ENCODE results near the gene LGALSL.

Gene LGALSL

GRCh38 chr2:64453770-64454385, at the start of gene LGALSL:
Gene LGALSL, plus strand, starts transcription at chr2:64454162. Its CDS starts 384 bp downstream, at chr2:64454546.
- H3K27me3 ChIP-seq (ENCODE audit: control insufficient read depth, insufficient read depth, low read length): no peaks in the 10 kb centered on the region
- peak within 1 kb of the TSS; percentile 82 for H3K4me3 ChIP-seq (ENCODE audit: low read length)
- H3K9ac ChIP-seq (ENCODE audit: low read length): peak within 1 kb of the TSS; percentile 55
- H3K36me3 ChIP-seq (ENCODE audit: control insufficient read depth, low read depth, low read length): peaks cover 29% of the 10 kb centered on the region
- H3K27ac ChIP-seq (ENCODE audit: low read length): peak within 1 kb of the TSS; percentile 46
- H3K4me1 ChIP-seq (ENCODE audit: control insufficient read depth, low read depth, low read length): peaks cover 34% of the 10 kb centered on the region
- no peaks in the 10 kb centered on the region for H3K9me3 ChIP-seq (ENCODE audit: control insufficient read depth, low read depth, low read length)

GRCh38 chr2:64404743-64405142, 49.2 kb upstream of the LGALSL start:
- H3K36me3 ChIP-seq (ENCODE audit: control insufficient read depth, low read depth, low read length): no peaks in the 10 kb centered on the region
- H3K9ac ChIP-seq (ENCODE audit: low read length): peak overlapping the region; percentile 74
- H3K27ac ChIP-seq (ENCODE audit: low read length): peak overlapping the region; percentile 93
- H3K27me3 ChIP-seq (ENCODE audit: control insufficient read depth, insufficient read depth, low read length): no peaks in the 10 kb centered on the region
- peaks cover 43% of the 10 kb centered on the region for H3K4me1 ChIP-seq (ENCODE audit: control insufficient read depth, low read depth, low read length)
- peak overlapping the region; percentile 59 for H3K4me3 ChIP-seq (ENCODE audit: low read length)
- no peaks in the 10 kb centered on the region for H3K9me3 ChIP-seq (ENCODE audit: control insufficient read depth, low read depth, low read length)

GRCh38 chr2:64405581-64406406, 48.2 kb upstream of the LGALSL start:
- peaks cover 34% of the 10 kb centered on the region for H3K4me1 ChIP-seq (ENCODE audit: control insufficient read depth, low read depth, low read length)
- no peak overlapping the region for H3K4me3 ChIP-seq (ENCODE audit: low read length)
- no peak overlapping the region for H3K27ac ChIP-seq (ENCODE audit: low read length)

GRCh38 chr2:64406407-64406774, 47.6 kb upstream of the LGALSL start:
- no peaks in the 10 kb centered on the region for H3K9me3 ChIP-seq (ENCODE audit: control insufficient read depth, low read depth, low read length)
- H3K27ac ChIP-seq (ENCODE audit: low read length): no peak overlapping the region
- no peak overlapping the region for H3K9ac ChIP-seq (ENCODE audit: low read length)
- no peaks in the 10 kb centered on the region for H3K27me3 ChIP-seq (ENCODE audit: control insufficient read depth, insufficient read depth, low read length)
- H3K4me3 ChIP-seq (ENCODE audit: low read length): no peak overlapping the region
- H3K4me1 ChIP-seq (ENCODE audit: control insufficient read depth, low read depth, low read length): peaks cover 28% of the 10 kb centered on the region
- no peaks in the 10 kb centered on the region for H3K36me3 ChIP-seq (ENCODE audit: control insufficient read depth, low read depth, low read length)

More at GRCh38 chr2:64405581-64406406, 48.2 kb upstream of the LGALSL start:
- H3K27me3 ChIP-seq (ENCODE audit: control insufficient read depth, insufficient read depth, low read length): no peaks in the 10 kb centered on the region
- no peaks in the 10 kb centered on the region for H3K36me3 ChIP-seq (ENCODE audit: control insufficient read depth, low read depth, low read length)
- no peak overlapping the region for H3K9ac ChIP-seq (ENCODE audit: low read length)
- no peaks in the 10 kb centered on the region for H3K9me3 ChIP-seq (ENCODE audit: control insufficient read depth, low read depth, low read length)

GRCh38 chr2:64408031-64408430, 45.9 kb upstream of the LGALSL start:
- Histone ChIP-seq H3K4me3 (ENCODE audit: low read length) (no peak overlapping the region), H3K9ac (ENCODE audit: low read length) (no peak overlapping the region), H3K36me3 (ENCODE audit: control insufficient read depth, low read depth, low read length) (no peaks in the 10 kb centered on the region), H3K9me3 (ENCODE audit: control insufficient read depth, low read depth, low read length) (no peaks in the 10 kb centered on the region), H3K27me3 (ENCODE audit: control insufficient read depth, insufficient read depth, low read length) (no peaks in the 10 kb centered on the region), H3K27ac (ENCODE audit: low read length) (no peak overlapping the region), H3K4me1 (ENCODE audit: control insufficient read depth, low read depth, low read length) (peaks cover 17% of the 10 kb centered on the region)

- no peaks in the 10 kb centered on the region for H3K27me3 ChIP-seq (ENCODE audit: control insufficient read depth, insufficient read depth, low read length)
- no peaks in the 10 kb centered on the region for H3K36me3 ChIP-seq (ENCODE audit: control insufficient read depth, low read depth, low read length)
- no peak overlapping the region for H3K9ac ChIP-seq (ENCODE audit: low read length)
- no peak overlapping the region for H3K4me3 ChIP-seq (ENCODE audit: low read length)
- no peaks in the 10 kb centered on the region for H3K4me1 ChIP-seq (ENCODE audit: control insufficient read depth, low read depth, low read length)
- H3K27ac ChIP-seq (ENCODE audit: low read length): no peak overlapping the region
- H3K9me3 ChIP-seq (ENCODE audit: control insufficient read depth, low read depth, low read length): no peaks in the 10 kb centered on the region
Observed at GRCh38 chr2:64410671-64411070, 43.3 kb upstream of the LGALSL start.

GRCh38 chr2:64412671-64413070, 41.3 kb upstream of the LGALSL start:
- H3K4me1 ChIP-seq (ENCODE audit: control insufficient read depth, low read depth, low read length): no peaks in the 10 kb centered on the region
- no peak overlapping the region for H3K9ac ChIP-seq (ENCODE audit: low read length)
- H3K27ac ChIP-seq (ENCODE audit: low read length): no peak overlapping the region
- no peak overlapping the region for H3K4me3 ChIP-seq (ENCODE audit: low read length)
- H3K27me3 ChIP-seq (ENCODE audit: control insufficient read depth, insufficient read depth, low read length): no peaks in the 10 kb centered on the region
- no peaks in the 10 kb centered on the region for H3K36me3 ChIP-seq (ENCODE audit: control insufficient read depth, low read depth, low read length)
- H3K9me3 ChIP-seq (ENCODE audit: control insufficient read depth, low read depth, low read length): no peaks in the 10 kb centered on the region

GRCh38 chr2:64414736-64415435, 39.1 kb upstream of the LGALSL start:
- H3K27me3 ChIP-seq (ENCODE audit: control insufficient read depth, insufficient read depth, low read length): no peaks in the 10 kb centered on the region
- H3K4me3 ChIP-seq (ENCODE audit: low read length): no peak overlapping the region
- no peaks in the 10 kb centered on the region for H3K4me1 ChIP-seq (ENCODE audit: control insufficient read depth, low read depth, low read length)

GRCh38 chr2:64417624-64418023, 36.3 kb upstream of the LGALSL start:
- Histone ChIP-seq H3K4me3 (ENCODE audit: low read length) (no peak overlapping the region), H3K9me3 (ENCODE audit: control insufficient read depth, low read depth, low read length) (no peaks in the 10 kb centered on the region), H3K27ac (ENCODE audit: low read length) (no peak overlapping the region)

More at GRCh38 chr2:64414736-64415435, 39.1 kb upstream of the LGALSL start:
- Histone ChIP-seq H3K9me3 (ENCODE audit: control insufficient read depth, low read depth, low read length) (no peaks in the 10 kb centered on the region), H3K9ac (ENCODE audit: low read length) (no peak overlapping the region), H3K36me3 (ENCODE audit: control insufficient read depth, low read depth, low read length) (no peaks in the 10 kb centered on the region), H3K27ac (ENCODE audit: low read length) (no peak overlapping the region)

GRCh38 chr2:64419596-64420165, 34.3 kb upstream of the LGALSL start:
- Histone ChIP-seq H3K9me3 (ENCODE audit: control insufficient read depth, low read depth, low read length) (no peaks in the 10 kb centered on the region), H3K27ac (ENCODE audit: low read length) (no peak overlapping the region), H3K4me3 (ENCODE audit: low read length) (no peak overlapping the region), H3K27me3 (ENCODE audit: control insufficient read depth, insufficient read depth, low read length) (no peaks in the 10 kb centered on the region), H3K4me1 (ENCODE audit: control insufficient read depth, low read depth, low read length) (no peaks in the 10 kb centered on the region), H3K36me3 (ENCODE audit: control insufficient read depth, low read depth, low read length) (no peaks in the 10 kb centered on the region), H3K9ac (ENCODE audit: low read length) (no peak overlapping the region)

More at GRCh38 chr2:64417624-64418023, 36.3 kb upstream of the LGALSL start:
- H3K27me3 ChIP-seq (ENCODE audit: control insufficient read depth, insufficient read depth, low read length): no peaks in the 10 kb centered on the region
- no peaks in the 10 kb centered on the region for H3K36me3 ChIP-seq (ENCODE audit: control insufficient read depth, low read depth, low read length)
- H3K4me1 ChIP-seq (ENCODE audit: control insufficient read depth, low read depth, low read length): no peaks in the 10 kb centered on the region
- H3K9ac ChIP-seq (ENCODE audit: low read length): no peak overlapping the region

- H3K9me3 ChIP-seq (ENCODE audit: control insufficient read depth, low read depth, low read length): no peaks in the 10 kb centered on the region
- no peaks in the 10 kb centered on the region for H3K36me3 ChIP-seq (ENCODE audit: control insufficient read depth, low read depth, low read length)
- no peak overlapping the region for H3K4me3 ChIP-seq (ENCODE audit: low read length)
- no peak overlapping the region for H3K27ac ChIP-seq (ENCODE audit: low read length)
- H3K4me1 ChIP-seq (ENCODE audit: control insufficient read depth, low read depth, low read length): no peaks in the 10 kb centered on the region
- H3K27me3 ChIP-seq (ENCODE audit: control insufficient read depth, insufficient read depth, low read length): no peaks in the 10 kb centered on the region
- no peak overlapping the region for H3K9ac ChIP-seq (ENCODE audit: low read length)
Observed at GRCh38 chr2:64420677-64421076, 33.3 kb upstream of the LGALSL start.

All from iPS-18a (cell line).